Upper lobe of left lung (tissue), 4 donors: Measurements from ENCODE around the gene KLHL30.

Source experiments
- CTCF ChIP-seq, 6 experiments: fragments of 450-650 bp in 4 of 6; fragments of 200-600 bp in 2 of 6; sonication (generic) in 2 of 6; IDR thresholded peaks; one replicate each; pipeline ENCODE4 v1.5.1; 2016 to 2019; ENCODE audit warnings: antibody characterized with exemption in 6 of 6
- EP300 ChIP-seq, 4 donors: sonication (generic); formaldehyde crosslinking; IDR thresholded peaks; one replicate each; pipeline ENCODE4 v1.5.1; 2017; ENCODE audit warnings: antibody characterized with exemption in 4 of 4, control low read depth in 2 of 4

GRCh38 chr2:238169048-238169707 lies 30.7 kb downstream of the KLHL30 start:
- TF ChIP-seq CTCF (IDR thresholded peaks at IDR 0.05) (no peak), EP300 (IDR thresholded peaks at IDR 0.05) (no peak)
